ENCODE data around the gene TREM1.
"Not testable (repeated sequence)": the region's sequence is repeated elsewhere in the genome, so short reads cannot be mapped to it uniquely, and the experiment has no call there.

TREM1 gene

GRCh38 chr6:41257369-41258195, 28.9 kb downstream of the TREM1 start:
- DNase-seq = peak; percentile 69

DNA sequence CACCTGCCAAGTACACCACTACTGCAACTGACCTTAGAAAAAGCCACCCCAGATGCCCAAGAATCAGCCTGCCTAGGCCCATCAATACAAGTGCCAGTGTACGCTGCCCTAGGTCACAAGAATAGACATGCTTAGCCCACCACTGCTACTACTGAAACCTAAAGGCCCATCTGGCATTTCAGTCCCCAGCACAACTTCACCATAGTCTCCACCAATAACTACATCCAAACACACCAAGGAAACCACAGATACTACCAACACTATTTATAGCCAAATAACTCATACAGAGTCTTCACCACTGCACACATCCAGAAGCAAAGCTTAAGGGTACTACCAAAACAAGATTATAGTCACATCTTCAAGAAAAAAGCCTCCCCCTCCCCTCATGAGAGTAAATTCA, 30.1 kb downstream of the TREM1 start:
- no peak for DNase-seq

DNA sequence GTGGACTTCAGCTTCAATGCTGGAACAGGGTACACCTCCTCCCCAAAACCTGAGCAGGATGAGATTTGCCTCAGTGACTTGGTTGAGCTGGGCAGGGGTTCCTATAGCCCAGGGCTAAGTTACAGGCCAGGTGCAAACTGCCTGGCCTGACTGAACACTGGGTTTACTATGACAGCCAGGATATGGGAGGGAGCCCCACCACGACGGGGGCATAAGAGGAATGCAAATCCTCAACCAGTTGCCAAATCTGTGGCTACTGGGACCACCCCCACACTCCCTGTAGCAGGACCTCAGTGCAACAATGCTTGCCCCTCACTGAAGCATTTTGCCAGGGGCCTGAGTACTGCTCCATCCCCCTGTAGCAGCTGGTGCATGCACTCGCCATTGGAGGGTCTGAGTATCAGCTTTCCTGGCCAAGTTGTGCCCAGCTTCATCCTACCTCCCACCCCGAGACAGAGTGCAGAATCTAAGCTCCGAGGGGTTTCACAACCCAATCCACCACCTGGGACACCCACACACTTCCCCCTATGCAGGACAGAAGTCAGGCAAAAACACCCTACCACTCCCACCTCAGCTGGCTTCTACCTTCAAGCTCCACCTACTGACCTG, 30.7 kb downstream of the TREM1 start:
- DNase-seq = no peak

GRCh38 chr6:41255110-41255509, 31.4 kb downstream of the TREM1 start:
- DNase-seq = no peak

DNA sequence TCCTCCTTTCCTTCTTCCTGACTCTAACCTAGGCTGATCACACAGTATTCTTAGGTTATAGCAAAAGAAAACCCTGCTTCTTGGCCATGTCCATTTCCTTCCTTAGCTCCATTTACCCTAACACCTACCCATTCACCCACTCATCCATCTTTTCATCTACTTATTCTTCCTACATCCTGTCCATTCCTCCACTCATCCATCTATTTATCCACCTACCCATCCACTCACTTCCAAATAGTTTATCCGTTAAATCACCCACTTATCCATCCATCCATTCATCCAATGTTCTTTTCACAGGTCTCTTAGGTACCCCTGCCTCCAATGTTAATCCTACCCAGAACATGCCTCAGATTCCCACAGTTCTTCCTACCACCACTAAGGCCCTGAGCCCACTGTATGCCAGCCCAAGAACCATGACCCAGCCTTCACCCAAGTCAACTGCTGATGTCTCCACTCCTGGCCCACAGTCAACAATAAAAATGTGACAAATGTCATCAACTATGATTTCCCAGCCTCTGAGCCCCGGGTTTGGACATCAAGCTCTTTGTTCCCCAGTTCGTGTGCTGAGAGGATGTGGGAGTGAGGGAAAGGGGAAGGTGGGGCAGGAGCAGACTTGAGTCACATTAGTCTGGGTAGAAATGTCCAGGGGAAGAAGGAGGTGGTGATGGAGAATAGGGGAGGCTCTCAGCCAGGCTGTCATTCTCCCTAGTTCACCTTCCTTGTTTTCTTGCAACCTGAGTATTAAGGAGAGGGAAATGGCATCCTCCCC, 33.9 kb downstream of the TREM1 start:
- DNase-seq = no peak

- no peak for DNase-seq
Observed at GRCh38 chr6:41247882-41248705, 38.4 kb downstream of the TREM1 start.

DNA sequence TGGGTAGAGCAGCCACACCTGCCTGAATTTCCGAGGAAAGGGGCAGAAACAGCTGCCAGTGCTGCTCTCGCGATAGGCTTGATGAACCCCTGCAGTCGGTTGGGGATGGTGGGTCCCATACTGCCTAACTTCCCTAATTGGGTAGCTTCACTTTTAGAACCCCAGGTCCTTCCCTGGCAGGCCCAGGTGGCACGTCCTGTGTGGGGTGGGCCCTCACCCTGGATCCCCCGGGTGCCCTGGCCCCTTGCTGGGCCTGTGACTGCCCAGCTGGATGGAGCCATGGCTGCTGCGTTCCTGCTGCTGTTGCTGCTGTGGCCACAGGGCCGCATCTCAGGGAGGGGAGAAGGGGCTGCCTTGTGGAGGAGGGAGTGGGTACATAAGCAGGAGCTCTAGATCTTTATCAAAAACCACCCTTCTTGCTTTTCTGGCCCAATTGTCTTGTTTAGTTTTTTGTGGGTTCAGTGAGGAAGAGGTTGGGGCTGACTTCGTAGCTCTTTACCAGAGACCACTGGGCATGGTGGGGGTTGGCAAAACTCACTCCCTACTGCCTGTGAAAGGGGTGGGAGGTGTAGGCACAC, 39.1 kb downstream of the TREM1 start:
- DNase-seq = no peak

DNA sequence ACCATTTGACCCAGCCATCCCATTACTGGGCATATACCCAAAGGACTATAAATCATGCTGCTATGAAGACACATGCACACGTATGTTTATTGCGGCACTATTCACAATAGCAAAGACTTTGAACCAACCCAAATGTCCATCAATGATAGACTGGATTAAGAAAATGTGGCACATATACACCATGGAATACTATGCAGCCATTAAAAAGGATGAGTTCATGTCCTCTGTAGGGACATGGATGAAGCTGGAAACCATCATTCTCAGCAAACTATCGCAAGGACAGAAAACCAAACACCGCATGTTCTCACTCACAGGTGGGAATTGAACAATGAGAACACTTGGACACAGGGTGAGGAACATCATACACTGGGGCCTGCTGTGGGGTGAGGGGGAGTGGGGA, 40.0 kb downstream of the TREM1 start:
- DNase-seq = not testable (repeated sequence)

DNA sequence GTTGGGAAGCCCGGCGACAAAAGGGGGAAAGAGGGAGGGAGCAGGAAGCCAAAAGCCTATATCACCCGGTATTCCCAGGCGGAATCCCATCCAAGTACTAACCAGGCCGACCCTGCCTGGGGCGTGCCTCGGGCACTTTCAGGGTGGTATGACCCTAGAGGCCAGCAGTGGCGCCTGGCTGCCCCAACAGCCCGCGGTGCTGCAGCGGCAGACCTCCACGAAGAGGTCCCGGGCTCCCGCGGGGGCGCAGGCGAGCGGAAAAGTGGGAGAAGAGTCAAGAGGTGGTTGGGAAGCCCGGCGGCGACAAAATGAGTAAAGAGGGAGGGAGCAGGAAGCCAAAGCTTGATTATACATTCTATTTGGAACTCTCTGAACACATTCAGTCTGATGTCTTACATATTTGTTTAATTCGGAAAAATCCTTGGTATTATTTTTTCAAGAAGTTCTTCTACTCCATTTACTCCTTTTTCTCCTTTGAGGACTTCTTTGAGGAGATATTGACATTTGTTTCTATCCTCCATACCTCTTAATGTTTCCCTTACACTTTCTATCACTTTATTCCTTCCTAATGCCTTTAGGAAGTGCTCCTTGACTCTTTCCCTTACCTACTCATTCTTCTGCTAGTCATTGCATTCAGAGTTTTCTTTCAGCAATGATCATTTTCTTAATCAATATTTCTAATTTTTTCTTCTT, 46.9 kb downstream of the TREM1 start:
- DNase-seq = no peak

DNA sequence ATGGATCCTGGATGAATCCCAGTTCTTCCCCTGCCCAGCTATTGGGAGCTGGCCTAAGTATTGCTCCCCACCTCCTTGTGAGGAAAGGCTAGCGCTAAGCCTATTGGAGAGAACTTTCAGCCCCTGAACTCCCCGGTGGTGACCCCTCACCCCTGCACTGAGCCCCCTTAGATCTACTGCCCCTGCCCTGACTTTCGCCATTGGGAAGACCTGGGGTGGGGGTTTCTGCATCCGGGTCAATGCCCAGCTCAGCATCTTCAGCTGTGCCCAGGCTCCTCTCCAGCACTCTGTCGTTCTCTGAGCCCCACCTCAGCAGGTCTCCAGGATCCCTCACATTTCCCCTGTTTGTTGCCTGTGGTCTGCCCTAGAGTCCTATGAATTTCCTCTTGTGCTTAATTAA, 49.4 kb downstream of the TREM1 start:
- no peak for DNase-seq

DNA sequence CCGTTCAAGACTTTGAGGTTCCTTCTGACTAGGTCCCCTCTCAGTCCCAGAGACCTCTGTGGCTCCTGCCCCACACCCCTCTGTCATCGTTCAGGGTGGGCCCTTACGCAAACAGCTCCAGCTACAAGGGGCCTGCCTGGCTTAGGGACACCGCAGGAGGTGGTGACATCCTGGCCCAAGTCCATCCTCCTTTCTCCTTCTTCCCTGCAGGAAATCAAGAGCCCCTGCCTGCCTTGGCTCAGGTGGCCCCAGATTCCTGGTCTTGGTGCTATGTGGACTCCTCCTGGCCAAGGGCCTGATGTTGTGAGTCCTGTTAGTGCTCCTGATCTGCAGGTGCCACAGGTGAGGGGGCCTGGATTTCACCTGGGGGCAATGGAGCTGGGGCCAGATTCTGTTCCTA, 50.2 kb downstream of the TREM1 start:
- DNase-seq = no peak

- DNase-seq = no peak
Observed at GRCh38 chr6:41232667-41233066, 53.8 kb downstream of the TREM1 start.

GRCh38 chr6:41231246-41231645, 55.2 kb downstream of the TREM1 start:
- no peak for DNase-seq

- DNase-seq = no peak
Observed at GRCh38 chr6:41229721-41230120, 56.8 kb downstream of the TREM1 start.

GRCh38 chr6:41228616-41229015, 57.9 kb downstream of the TREM1 start:
- no peak for DNase-seq

- no peak for DNase-seq
Observed at GRCh38 chr6:41228096-41228495, 58.4 kb downstream of the TREM1 start, which contains the start of gene TREML4. TSS of gene TREML4 (plus strand) at chr6:41228349. CDS start at chr6:41228428, 79 bp downstream.

DNA sequence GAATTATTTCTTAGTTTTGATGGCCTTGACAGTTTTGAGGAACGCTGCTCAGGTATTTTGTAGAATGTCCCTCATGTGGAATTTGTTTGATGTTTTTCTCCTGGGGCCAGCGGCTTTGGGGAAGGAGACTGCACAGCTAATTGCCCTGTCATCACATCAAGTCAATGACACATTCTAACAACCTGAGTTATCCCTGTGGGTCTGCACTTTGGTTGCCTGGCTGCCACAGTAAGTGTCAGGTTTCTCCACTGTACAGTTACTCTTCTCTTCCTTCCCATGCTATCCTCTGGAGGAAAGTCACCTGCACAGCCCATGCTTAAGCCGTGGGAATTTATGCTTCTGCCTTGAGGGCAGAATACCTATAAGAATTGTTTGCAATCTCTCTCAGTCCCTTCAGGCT, 59.7 kb downstream of the TREM1 start:
- no peak for DNase-seq

DNA sequence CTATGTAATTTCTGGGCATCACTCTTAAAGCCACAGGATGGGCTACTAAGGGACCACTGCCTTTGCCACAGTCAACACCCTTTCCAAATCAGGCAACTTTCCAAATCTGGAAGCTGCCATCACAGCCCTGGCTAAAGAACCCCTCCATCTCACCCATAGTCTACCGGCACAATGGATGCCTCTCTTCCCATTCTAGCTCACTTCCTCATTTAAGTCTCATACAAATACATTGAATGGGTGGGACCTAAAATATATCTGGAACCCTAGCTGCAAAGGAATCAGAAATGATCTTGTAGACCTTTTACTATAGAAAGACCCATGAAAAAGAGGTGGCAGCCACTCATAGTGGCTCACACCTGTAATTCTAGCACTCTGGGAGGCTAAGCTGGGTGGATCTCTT, 61.7 kb downstream of the TREM1 start:
- no peak for DNase-seq

Measured in fibroblast of skin of right biceps (primary cell).